ENCODE measurements around the gene CADM4. TPM values are rescaled to one million over a fixed set of nuclear protein-coding genes. Genes with fewer than 3 reads are reported as not detected.

Gene CADM4
- total and polyA plus RNA-seq, 7 experiments from 2014 or later = 0.34 to 2.0 (median 0.51) TPM

DNA sequence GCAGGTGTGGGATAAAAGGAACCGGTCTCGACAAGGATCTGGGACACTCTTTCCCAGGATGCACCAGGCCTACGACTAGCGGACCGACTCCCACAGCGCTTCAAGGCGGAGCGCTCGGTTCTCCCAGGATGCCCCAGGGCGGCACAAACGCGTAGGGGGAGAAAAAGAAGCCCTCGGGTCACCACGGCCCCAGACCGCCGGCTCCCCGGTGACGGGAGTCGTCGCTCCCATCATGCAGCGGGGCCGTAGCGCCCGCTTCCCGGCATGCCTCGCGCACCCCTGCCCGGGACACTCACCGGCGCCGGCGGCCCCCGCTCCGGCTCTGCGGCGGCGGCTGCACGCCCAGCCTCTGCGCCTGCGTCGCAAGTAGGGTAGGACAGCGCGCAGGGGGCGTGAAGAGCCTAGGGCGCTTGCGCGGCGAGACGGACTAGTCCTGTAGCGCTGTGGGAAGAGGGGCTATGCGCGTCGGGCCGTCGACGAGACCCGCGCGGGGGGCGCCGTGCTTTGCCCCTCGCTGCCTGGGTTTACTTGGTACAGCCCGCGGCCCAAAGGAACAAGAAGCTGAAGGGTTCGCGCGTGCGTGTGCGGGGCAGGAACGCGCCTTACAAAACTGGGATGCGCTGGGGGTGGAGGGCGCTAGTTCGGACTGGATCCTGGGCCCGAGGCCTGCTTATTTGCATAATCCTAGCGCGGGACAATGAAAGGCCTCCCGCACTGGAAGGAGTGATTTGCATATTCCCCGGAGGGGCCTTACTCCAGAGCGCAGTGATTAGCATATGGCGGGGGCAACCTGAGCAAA lies 20.2 kb downstream of the CADM4 start, which contains the start of gene ZNF428:
Gene ZNF428 (minus strand): TSS at position 368 of the 799 bp plus-strand sequence. CDS start 5,325 bp downstream, outside the sequence.
- Histone ChIP-seq H3K27me3 (ENCODE audit: control insufficient read depth in 2 of 2, insufficient read depth in 2 of 2, low read length in 2 of 2) (no peaks in the 10 kb centered on the region), H3K4me3 (ENCODE audit: low read length) (peak within 1 kb of the TSS; percentile 63), H3K36me3 (ENCODE audit: control insufficient read depth in 2 of 3, insufficient read depth in 3 of 3, low read length in 3 of 3) (peaks cover 0 to 8% (median 0%) of the 10 kb centered on the region in 3 experiments), H3K4me1 (ENCODE audit: control insufficient read depth in 2 of 2, insufficient read depth in 2 of 2, low read length in 2 of 2) (peaks cover 9 to 12% of the 10 kb centered on the region in 2 donors), H3K27ac (ENCODE audit: low read depth, low read length) (peak within 1 kb of the TSS; percentile 83), H3K9me3 (ENCODE audit: control insufficient read depth in 2 of 3, low read length in 3 of 3) (no peaks in the 10 kb centered on the region)
- H3K27ac Mint-ChIP-seq = peak within 1 kb of the TSS; percentile 93 to 99 (median 97)
- H3K36me3 Mint-ChIP-seq = peaks cover 0 to 2% (median 0%) of the 10 kb centered on the region in 5 donors
- DNase-seq = peak; percentile 77 to 91 (median 84)
- H3K9me3 Mint-ChIP-seq = no peaks in the 10 kb centered on the region
- CTCF ChIA-PET = no interaction called here
- H3K4me1 Mint-ChIP-seq = peaks cover 18 to 59% (median 36%) of the 10 kb centered on the region in 7 donors
- no peaks in the 10 kb centered on the region for H3K27me3 Mint-ChIP-seq
- ATAC-seq = peak; percentile 93
- H3K4me3 Mint-ChIP-seq = peak within 1 kb of the TSS; percentile 95 to 99 (median 98)
- POLR2A ChIA-PET = interaction anchor here (1.0 kb wide), 3 partner anchors 10 to 156 kb away, joined by 3 to 4 read pairs (median 3); no protein-coding TSS in a partner anchor
- intact Hi-C loops (cut with micrococcal nuclease) = loop anchor here (1.0 to 5.0 kb wide), 8 partner anchors 21 to 208 kb away; partner anchors contain the start of genes IRGQ (in 2 of the 2), PINLYP (in 2 of the 2), XRCC1 (in 2 of the 2) and ZNF576 (in 2 of the 2)

DNA sequence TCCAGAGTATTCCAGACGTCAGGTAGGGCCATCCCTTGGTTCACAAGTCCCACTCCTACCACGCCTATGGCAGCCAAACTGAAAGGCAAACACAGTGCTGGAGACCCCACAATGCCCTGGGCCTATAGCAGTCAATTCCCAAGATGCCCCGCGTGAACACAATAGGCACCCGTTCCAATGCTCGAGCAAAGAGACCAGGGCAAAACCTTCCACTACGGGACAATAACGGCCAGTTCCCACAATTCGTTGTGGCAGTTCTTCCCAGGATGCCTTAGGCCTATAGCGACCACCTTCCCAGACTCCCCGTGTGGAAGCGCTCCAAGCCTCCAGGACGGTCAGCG lies 20.8 kb downstream of the CADM4 start:
- Mint-ChIP-seq H3K27ac (peak overlapping the region; percentile 88 to 98 (median 93)), H3K36me3 (peaks cover 0 to 4% (median 0%) of the 10 kb centered on the region in 5 donors), H3K4me3 (peak overlapping the region; percentile 95 to 99 (median 98)), H3K27me3 (no peaks in the 10 kb centered on the region), H3K9me3 (no peaks in the 10 kb centered on the region), H3K4me1 (peaks cover 17 to 58% (median 33%) of the 10 kb centered on the region in 7 donors)
- ChIA-PET CTCF (no interaction called here), POLR2A (interaction anchor here (0.8 to 1.2 kb wide), 3 partner anchors 12 to 94 kb away, joined by 3 to 4 read pairs (median 3); no protein-coding TSS in a partner anchor)
- Histone ChIP-seq H3K9me3 (ENCODE audit: control insufficient read depth in 2 of 3, low read length in 3 of 3) (no peaks in the 10 kb centered on the region), H3K4me1 (ENCODE audit: control insufficient read depth in 2 of 2, insufficient read depth in 2 of 2, low read length in 2 of 2) (peaks cover 9 to 12% of the 10 kb centered on the region in 2 donors), H3K36me3 (ENCODE audit: control insufficient read depth in 2 of 3, insufficient read depth in 3 of 3, low read length in 3 of 3) (peaks cover 0 to 12% (median 0%) of the 10 kb centered on the region in 3 experiments), H3K4me3 (ENCODE audit: low read length) (peak overlapping the region; percentile 63), H3K27ac (ENCODE audit: low read depth, low read length) (peak overlapping the region; percentile 83), H3K27me3 (ENCODE audit: control insufficient read depth in 2 of 2, insufficient read depth in 2 of 2, low read length in 2 of 2) (no peaks in the 10 kb centered on the region)
- intact Hi-C loops (cut with micrococcal nuclease) = loop anchor here (1.0 to 5.0 kb wide), 8 partner anchors 21 to 208 kb away; partner anchors contain the start of genes IRGQ (in 2 of the 2), PINLYP (in 2 of the 2), XRCC1 (in 2 of the 2) and ZNF576 (in 2 of the 2)
- ATAC-seq = peak; percentile 14
- DNase-seq = peak in 2 of 9 donors; percentile 14 to 18

DNA sequence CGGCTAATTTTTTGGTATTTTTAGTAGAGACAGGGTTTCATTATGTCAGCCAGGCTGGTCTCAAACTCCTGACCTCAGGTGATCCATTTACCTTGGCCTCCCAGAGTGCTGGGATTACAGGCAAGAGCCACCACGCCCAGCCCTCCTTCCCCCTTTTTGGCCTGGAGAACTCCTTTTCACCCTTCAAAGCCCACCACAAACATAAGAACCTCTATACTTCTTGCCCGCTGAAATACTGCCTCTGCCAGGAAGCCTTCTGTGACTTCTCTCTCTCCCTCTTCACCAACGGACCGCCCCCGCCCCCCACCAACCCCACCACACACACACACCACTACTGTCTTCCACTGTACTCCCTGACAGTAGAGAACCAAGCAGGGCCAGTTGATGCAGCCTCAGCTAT lies 22.7 kb downstream of the CADM4 start:
- DNase-seq = no peak
- Histone ChIP-seq H3K36me3 (ENCODE audit: control insufficient read depth in 2 of 3, insufficient read depth in 3 of 3, low read length in 3 of 3) (peaks cover 0 to 31% (median 4%) of the 10 kb centered on the region in 3 experiments), H3K9me3 (ENCODE audit: control insufficient read depth in 2 of 3, low read length in 3 of 3) (no peaks in the 10 kb centered on the region), H3K27ac (ENCODE audit: low read depth, low read length) (no peak overlapping the region), H3K4me3 (ENCODE audit: low read length) (no peak overlapping the region), H3K27me3 (ENCODE audit: control insufficient read depth in 2 of 2, insufficient read depth in 2 of 2, low read length in 2 of 2) (no peaks in the 10 kb centered on the region), H3K4me1 (ENCODE audit: control insufficient read depth in 2 of 2, insufficient read depth in 2 of 2, low read length in 2 of 2) (peaks cover 9 to 12% of the 10 kb centered on the region in 2 donors)
- intact Hi-C loops (cut with micrococcal nuclease) = loop anchor here in 1 of 2 donors (5.0 kb wide), 1 partner anchor 35 kb away; no protein-coding TSS in a partner anchor
- Mint-ChIP-seq H3K36me3 (peaks cover 3 to 19% (median 5%) of the 10 kb centered on the region in 5 donors), H3K4me1 (peaks cover 19 to 67% (median 47%) of the 10 kb centered on the region in 7 donors), H3K9me3 (no peaks in the 10 kb centered on the region), H3K27me3 (no peaks in the 10 kb centered on the region), H3K27ac (peak overlapping the region in 5 of 9 donors; percentile 32 to 62 (median 46)), H3K4me3 (peak overlapping the region in 2 of 10 donors; percentile 11 to 40)
- ChIA-PET CTCF (no interaction called here), POLR2A (interaction anchor here (0.6 kb wide), 3 partner anchors 19 to 175 kb away, joined by 3 read pairs; no protein-coding TSS in a partner anchor)
- ATAC-seq = no peak

DNA sequence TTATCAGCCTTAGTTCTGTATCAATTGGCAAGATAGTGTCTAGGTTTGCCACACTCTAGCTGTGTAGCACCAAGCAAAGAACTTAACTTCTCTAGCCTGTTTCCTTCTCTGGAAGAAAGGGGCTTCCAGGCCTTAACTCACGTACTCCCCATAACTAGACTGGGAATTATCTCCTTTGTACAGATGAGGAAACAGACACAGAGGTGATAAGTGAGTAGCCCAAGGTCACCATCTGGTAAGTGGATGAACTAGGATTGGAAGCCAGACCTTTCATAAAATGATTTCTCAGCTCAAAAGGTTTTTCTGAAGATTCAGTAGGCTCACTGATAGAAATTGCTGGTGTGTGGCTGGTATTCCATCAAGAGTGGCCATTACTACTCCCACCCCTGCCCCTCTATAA lies 23.3 kb downstream of the CADM4 start:
- Mint-ChIP-seq H3K27me3 (no peaks in the 10 kb centered on the region), H3K4me1 (peaks cover 17 to 64% (median 45%) of the 10 kb centered on the region in 7 donors), H3K27ac (peak overlapping the region in 4 of 9 donors; percentile 41 to 73 (median 50)), H3K4me3 (no peak overlapping the region), H3K9me3 (no peaks in the 10 kb centered on the region), H3K36me3 (peaks cover 4 to 21% (median 6%) of the 10 kb centered on the region in 5 donors)
- Histone ChIP-seq H3K4me1 (ENCODE audit: control insufficient read depth in 2 of 2, insufficient read depth in 2 of 2, low read length in 2 of 2) (peaks cover 9 to 12% of the 10 kb centered on the region in 2 donors), H3K27me3 (ENCODE audit: control insufficient read depth in 2 of 2, insufficient read depth in 2 of 2, low read length in 2 of 2) (no peaks in the 10 kb centered on the region), H3K4me3 (ENCODE audit: low read length) (no peak overlapping the region), H3K27ac (ENCODE audit: low read depth, low read length) (no peak overlapping the region), H3K36me3 (ENCODE audit: control insufficient read depth in 2 of 3, insufficient read depth in 3 of 3, low read length in 3 of 3) (peaks cover 0 to 37% (median 10%) of the 10 kb centered on the region in 3 experiments), H3K9me3 (ENCODE audit: control insufficient read depth in 2 of 3, low read length in 3 of 3) (no peaks in the 10 kb centered on the region)
- CTCF ChIA-PET = interaction anchor here (0.8 kb wide), 1 partner anchor 61 kb away, joined by 3 read pairs; no protein-coding TSS in a partner anchor
- POLR2A ChIA-PET = interaction anchor here (1.1 to 1.6 kb wide), 2 partner anchors 16 to 19 kb away, joined by 3 to 4 read pairs; no protein-coding TSS in a partner anchor
- ATAC-seq = no peak
- intact Hi-C loops (cut with micrococcal nuclease) = loop anchor here in 1 of 2 donors (5.0 kb wide), 1 partner anchor 36 kb away; no protein-coding TSS in a partner anchor
- DNase-seq = no peak

DNA sequence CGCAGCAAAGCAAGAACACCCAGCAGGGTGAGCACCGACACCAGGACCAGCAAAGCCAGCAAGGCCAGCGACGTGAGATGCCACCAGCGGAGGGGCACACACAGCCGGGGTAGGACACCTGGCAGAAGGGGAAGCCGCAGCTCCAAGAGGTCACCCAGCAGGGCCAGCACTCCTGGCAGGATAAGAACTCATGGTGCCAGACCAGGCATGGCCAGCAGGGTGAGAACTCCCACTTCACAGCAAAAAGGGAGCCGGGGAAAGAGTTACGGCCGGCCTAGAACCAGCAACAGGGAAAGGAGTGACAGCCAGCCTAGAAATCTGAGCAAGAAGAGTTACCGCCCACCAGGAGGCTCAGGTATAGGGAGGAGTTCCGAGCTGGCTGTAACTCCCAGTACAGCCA lies 27.3 kb downstream of the CADM4 start:
- Mint-ChIP-seq H3K36me3 (peaks cover 4 to 34% (median 10%) of the 10 kb centered on the region in 5 donors), H3K27ac (peak overlapping the region in 5 of 9 donors; percentile 32 to 77 (median 72)), H3K4me1 (peaks cover 4 to 53% (median 29%) of the 10 kb centered on the region in 7 donors), H3K9me3 (no peaks in the 10 kb centered on the region), H3K4me3 (no peak overlapping the region), H3K27me3 (no peaks in the 10 kb centered on the region)
- Histone ChIP-seq H3K9me3 (ENCODE audit: control insufficient read depth in 2 of 3, low read length in 3 of 3) (no peaks in the 10 kb centered on the region), H3K4me1 (ENCODE audit: control insufficient read depth in 2 of 2, insufficient read depth in 2 of 2, low read length in 2 of 2) (no peaks in the 10 kb centered on the region), H3K4me3 (ENCODE audit: low read length) (no peak overlapping the region), H3K36me3 (ENCODE audit: control insufficient read depth in 2 of 3, insufficient read depth in 3 of 3, low read length in 3 of 3) (peaks cover 0 to 46% (median 10%) of the 10 kb centered on the region in 3 experiments), H3K27ac (ENCODE audit: low read depth, low read length) (no peak overlapping the region), H3K27me3 (ENCODE audit: control insufficient read depth in 2 of 2, insufficient read depth in 2 of 2, low read length in 2 of 2) (no peaks in the 10 kb centered on the region)
- ATAC-seq (no peak), DNase-seq (no peak)
- intact Hi-C loops (cut with micrococcal nuclease) = no loop called here
- ChIA-PET POLR2A (no interaction called here), CTCF (no interaction called here)

DNA sequence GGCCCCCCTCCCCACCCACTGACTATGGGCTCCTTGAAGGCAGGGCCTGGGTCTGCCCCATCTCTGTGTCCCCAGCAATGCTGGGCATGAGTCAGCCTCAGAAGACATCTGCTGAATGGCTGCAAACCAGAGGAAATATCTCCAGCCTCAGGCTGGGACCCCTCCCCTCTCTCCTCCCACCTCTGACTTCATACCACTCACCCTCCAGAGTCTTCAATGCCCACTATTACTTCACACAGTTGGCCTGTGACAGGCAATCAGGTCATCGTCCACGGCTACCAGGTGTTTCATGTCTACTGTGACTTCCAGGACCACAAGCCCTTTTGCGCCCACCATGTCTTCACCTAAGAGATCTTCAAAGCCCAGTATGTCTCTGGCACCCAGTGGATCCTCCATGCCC lies 27.9 kb downstream of the CADM4 start, which contains the start of gene SRRM5:
Gene SRRM5 (plus strand): TSS at position 301 of the 400 bp plus-strand sequence. CDS start 34 bp downstream, at position 335.
- POLR2A ChIA-PET = no interaction called here

More for the DNA sequence above, 27.9 kb downstream of the CADM4 start, which contains the start of gene SRRM5:
- no peak within 1 kb of the TSS for H3K4me3 Mint-ChIP-seq
- H3K27me3 Mint-ChIP-seq = no peaks in the 10 kb centered on the region
- H3K9me3 Mint-ChIP-seq = no peaks in the 10 kb centered on the region
- no peak within 1 kb of the TSS for H3K4me3 ChIP-seq (ENCODE audit: low read length)
- no peaks in the 10 kb centered on the region for H3K9me3 ChIP-seq (ENCODE audit: control insufficient read depth in 2 of 3, low read length in 3 of 3)
- peaks cover 0 to 51% (median 14%) of the 10 kb centered on the region in 3 experiments for H3K36me3 ChIP-seq (ENCODE audit: control insufficient read depth in 2 of 3, insufficient read depth in 3 of 3, low read length in 3 of 3)
- DNase-seq (no peak), ATAC-seq (no peak)
- H3K4me1 ChIP-seq (ENCODE audit: control insufficient read depth in 2 of 2, insufficient read depth in 2 of 2, low read length in 2 of 2) = no peaks in the 10 kb centered on the region
- peak within 1 kb of the TSS in 8 of 9 donors; percentile 20 to 83 (median 73) for H3K27ac Mint-ChIP-seq
- H3K36me3 Mint-ChIP-seq = peaks cover 4 to 40% (median 10%) of the 10 kb centered on the region in 5 donors
- H3K27me3 ChIP-seq (ENCODE audit: control insufficient read depth in 2 of 2, insufficient read depth in 2 of 2, low read length in 2 of 2) = no peaks in the 10 kb centered on the region
- H3K27ac ChIP-seq (ENCODE audit: low read depth, low read length) = no peak within 1 kb of the TSS
- H3K4me1 Mint-ChIP-seq = peaks cover 4 to 47% (median 29%) of the 10 kb centered on the region in 7 donors
- intact Hi-C loops (cut with micrococcal nuclease) = no loop called here
- CTCF ChIA-PET = interaction anchor here (0.6 kb wide), 1 partner anchor 53 kb away, joined by 3 read pairs; no protein-coding TSS in a partner anchor

Measured in naive thymus-derived CD4-positive, alpha-beta T cell (primary cell).